ENCODE results near the gene CCDC167. TPM values are rescaled to one million over a fixed set of nuclear protein-coding genes. Genes with fewer than 3 reads are reported as not detected.

The CCDC167 gene
- total RNA-seq, 2 experiments from 2014 or later = 55.3 to 60.3 TPM

- ChIA-PET POLR2A (no interaction called here), CTCF (interaction anchor here (1.0 kb wide), 3 partner anchors 9 to 87 kb away, joined by 3 to 4 read pairs (median 3); no protein-coding TSS in a partner anchor)
- H3K4me3 Mint-ChIP-seq = no peak overlapping the region
- H3K36me3 Mint-ChIP-seq (ENCODE audit: low read depth) = peaks cover 30% of the 10 kb centered on the region
- DNase-seq = no peak
- H3K4me1 Mint-ChIP-seq = peaks cover 8% of the 10 kb centered on the region
- intact Hi-C loops (cut with DNase I, micrococcal nuclease) = loop anchor here in 1 of 2 experiments (10.0 kb wide), 1 partner anchor 1011 kb away; no protein-coding TSS in a partner anchor
- ATAC-seq = no peak
- H3K27me3 Mint-ChIP-seq = no peaks in the 10 kb centered on the region
- no peaks in the 10 kb centered on the region for H3K9me3 Mint-ChIP-seq (ENCODE audit: low read depth)
- H3K27ac Mint-ChIP-seq = no peak overlapping the region
Observed at GRCh38 chr6:37483252-37483901, 16.3 kb downstream of the CCDC167 start.

- ChIA-PET CTCF (interaction anchor here (0.7 to 1.0 kb wide), 5 partner anchors 8 to 88 kb away, joined by 3 to 4 read pairs (median 3); no protein-coding TSS in a partner anchor), POLR2A (no interaction called here)
- H3K9me3 Mint-ChIP-seq (ENCODE audit: low read depth) = no peaks in the 10 kb centered on the region
- ATAC-seq (no peak), DNase-seq (no peak)
- H3K36me3 Mint-ChIP-seq (ENCODE audit: low read depth) = peaks cover 34% of the 10 kb centered on the region
- no peak overlapping the region for H3K27ac Mint-ChIP-seq
- intact Hi-C loops (cut with DNase I, micrococcal nuclease) = loop anchor here in 1 of 2 experiments (10.0 kb wide), 1 partner anchor 1012 kb away; no protein-coding TSS in a partner anchor
- no peaks in the 10 kb centered on the region for H3K27me3 Mint-ChIP-seq
- H3K4me1 Mint-ChIP-seq = peaks cover 6% of the 10 kb centered on the region
- H3K4me3 Mint-ChIP-seq = no peak overlapping the region
Observed at GRCh38 chr6:37482606-37483251, 17.0 kb downstream of the CCDC167 start.

- Mint-ChIP-seq H3K4me1 (peaks cover 5% of the 10 kb centered on the region), H3K36me3 (ENCODE audit: low read depth) (peaks cover 34% of the 10 kb centered on the region), H3K4me3 (no peak overlapping the region), H3K27me3 (no peaks in the 10 kb centered on the region), H3K27ac (no peak overlapping the region), H3K9me3 (ENCODE audit: low read depth) (no peaks in the 10 kb centered on the region)
- ATAC-seq (no peak), DNase-seq (no peak)
- ChIA-PET CTCF (interaction anchor here (0.6 to 1.7 kb wide), 7 partner anchors 20 to 211 kb away, joined by 3 to 5 read pairs (median 3); no protein-coding TSS in a partner anchor), POLR2A (no interaction called here)
- intact Hi-C loops (cut with DNase I, micrococcal nuclease) = loop anchor here in 1 of 2 experiments (10.0 kb wide), 1 partner anchor 1013 kb away; no protein-coding TSS in a partner anchor
Observed at GRCh38 chr6:37481711-37482605, 17.7 kb downstream of the CCDC167 start.

- H3K27ac Mint-ChIP-seq = no peak overlapping the region
- peaks cover 5% of the 10 kb centered on the region for H3K4me1 Mint-ChIP-seq
- intact Hi-C loops (cut with DNase I, micrococcal nuclease) = loop anchor here in 1 of 2 experiments (10.0 kb wide), 1 partner anchor 1014 kb away; no protein-coding TSS in a partner anchor
- H3K4me3 Mint-ChIP-seq = no peak overlapping the region
- ATAC-seq (no peak), DNase-seq (no peak)
- ChIA-PET CTCF (interaction anchor here (0.9 to 1.7 kb wide), 5 partner anchors 66 to 212 kb away, joined by 3 to 5 read pairs (median 4); no protein-coding TSS in a partner anchor), POLR2A (no interaction called here)
- no peaks in the 10 kb centered on the region for H3K9me3 Mint-ChIP-seq (ENCODE audit: low read depth)
- no peaks in the 10 kb centered on the region for H3K27me3 Mint-ChIP-seq
- H3K36me3 Mint-ChIP-seq (ENCODE audit: low read depth) = peaks cover 30% of the 10 kb centered on the region
Observed at GRCh38 chr6:37480951-37481534, 18.6 kb downstream of the CCDC167 start.

GRCh38 chr6:37480118-37480736 lies 19.5 kb downstream of the CCDC167 start:
- ChIA-PET CTCF (interaction anchor here (0.5 to 1.7 kb wide), 9 partner anchors 12 to 480 kb away, joined by 3 to 6 read pairs (median 3); no protein-coding TSS in a partner anchor), POLR2A (no interaction called here)
- Mint-ChIP-seq H3K4me3 (no peak overlapping the region), H3K36me3 (ENCODE audit: low read depth) (peaks cover 32% of the 10 kb centered on the region), H3K27me3 (no peaks in the 10 kb centered on the region), H3K4me1 (peaks cover 5% of the 10 kb centered on the region), H3K27ac (no peak overlapping the region), H3K9me3 (ENCODE audit: low read depth) (no peaks in the 10 kb centered on the region)
- intact Hi-C loops (cut with DNase I, micrococcal nuclease) = loop anchor here in 1 of 2 experiments (10.0 kb wide), 1 partner anchor 1015 kb away; no protein-coding TSS in a partner anchor
- DNase-seq (no peak), ATAC-seq (no peak)

- POLR2A ChIA-PET = interaction anchor here (0.6 kb wide), 1 partner anchor 9 kb away, joined by 3 read pairs; no protein-coding TSS in a partner anchor
- no peak overlapping the region for H3K27ac Mint-ChIP-seq
- no peaks in the 10 kb centered on the region for H3K27me3 Mint-ChIP-seq
- no peaks in the 10 kb centered on the region for H3K9me3 Mint-ChIP-seq (ENCODE audit: low read depth)
- H3K4me1 Mint-ChIP-seq = peaks cover 5% of the 10 kb centered on the region
- no peak overlapping the region for H3K4me3 Mint-ChIP-seq
- intact Hi-C loops (cut with DNase I, micrococcal nuclease) = no loop called here
- no peak for DNase-seq
- ATAC-seq = no peak
- H3K36me3 Mint-ChIP-seq (ENCODE audit: low read depth) = peaks cover 37% of the 10 kb centered on the region
- CTCF ChIA-PET = interaction anchor here (0.5 to 1.4 kb wide), 4 partner anchors 13 to 245 kb away, joined by 3 to 6 read pairs (median 4); no protein-coding TSS in a partner anchor
Observed at GRCh38 chr6:37479266-37479854, 20.3 kb downstream of the CCDC167 start.

GRCh38 chr6:37478827-37479226 lies 20.9 kb downstream of the CCDC167 start:
- intact Hi-C loops (cut with DNase I, micrococcal nuclease) = no loop called here
- POLR2A ChIA-PET = no interaction called here
- Mint-ChIP-seq H3K4me3 (no peak overlapping the region), H3K27ac (no peak overlapping the region), H3K9me3 (ENCODE audit: low read depth) (no peaks in the 10 kb centered on the region), H3K36me3 (ENCODE audit: low read depth) (peaks cover 42% of the 10 kb centered on the region), H3K27me3 (no peaks in the 10 kb centered on the region), H3K4me1 (peaks cover 5% of the 10 kb centered on the region)
- DNase-seq (no peak), ATAC-seq (no peak)
- CTCF ChIA-PET = no interaction called here

- Mint-ChIP-seq H3K4me3 (no peak overlapping the region), H3K27ac (no peak overlapping the region), H3K27me3 (no peaks in the 10 kb centered on the region), H3K4me1 (peaks cover 5% of the 10 kb centered on the region), H3K9me3 (ENCODE audit: low read depth) (no peaks in the 10 kb centered on the region), H3K36me3 (ENCODE audit: low read depth) (peaks cover 42% of the 10 kb centered on the region)
- ATAC-seq (peak; percentile 31), DNase-seq (no peak)
- ChIA-PET CTCF (interaction anchor here (0.6 to 0.8 kb wide), 2 partner anchors 34 to 163 kb away, joined by 3 read pairs; no protein-coding TSS in a partner anchor), POLR2A (no interaction called here)
- intact Hi-C loops (cut with DNase I, micrococcal nuclease) = no loop called here
Observed at GRCh38 chr6:37477656-37478435, 21.8 kb downstream of the CCDC167 start.

- CTCF ChIA-PET = interaction anchor here (0.8 kb wide), 1 partner anchor 163 kb away, joined by 3 read pairs; no protein-coding TSS in a partner anchor
- intact Hi-C loops (cut with DNase I, micrococcal nuclease) = no loop called here
- H3K27me3 Mint-ChIP-seq = no peaks in the 10 kb centered on the region
- H3K4me1 Mint-ChIP-seq = peaks cover 5% of the 10 kb centered on the region
- ATAC-seq (no peak), DNase-seq (no peak)
- no peak overlapping the region for H3K4me3 Mint-ChIP-seq
- H3K36me3 Mint-ChIP-seq (ENCODE audit: low read depth) = peaks cover 41% of the 10 kb centered on the region
- no peak overlapping the region for H3K27ac Mint-ChIP-seq
- H3K9me3 Mint-ChIP-seq (ENCODE audit: low read depth) = no peaks in the 10 kb centered on the region
- POLR2A ChIA-PET = no interaction called here
Observed at GRCh38 chr6:37477191-37477590, 22.5 kb downstream of the CCDC167 start.
